Upper lobe of left lung (tissue), 6 donors: ENCODE measurements around the gene TACC2. TPM values are rescaled to one million over a fixed set of nuclear protein-coding genes. Genes with fewer than 3 reads are reported as not detected.

ENCODE experiments used
- ATAC-seq, 2 donors: fragments of 200-7000 bp; cut with Tn5 transposase; one replicate each; pipeline ENCODE4 v1.9.1; 2022; ENCODE audit warnings: mild to moderate bottlenecking in 2 of 2, moderate library complexity in 2 of 2; ENCODE audit not compliant: low FRiP score in 2 of 2
- DNase-seq, 2 donors: peaks; one replicate each; pipeline ENCODE4 v3.0.0-alpha.2; 2019 to 2020
- H3K27ac ChIP-seq, 4 donors: fragments of 200-600 bp; sonication (generic); one replicate each; pipeline ENCODE4 v1.5.1; 2016 to 2019
- H3K27me3 ChIP-seq, 4 donors: fragments of 200-600 bp; sonication (generic); one replicate each; pipeline ENCODE4 v1.5.1; 2017 to 2019
- H3K36me3 ChIP-seq, 4 donors: fragments of 200-600 bp; sonication (generic); one replicate each; pipeline ENCODE4 v1.5.1; 2016 to 2019
- H3K4me1 ChIP-seq, 4 donors: fragments of 200-600 bp; sonication (generic); one replicate each; pipeline ENCODE4 v1.5.1; 2018 to 2019
- H3K4me3 ChIP-seq, 4 donors: fragments of 200-600 bp; sonication (generic); one replicate each; pipeline ENCODE4 v1.5.1; 2017 to 2019; ENCODE audit warnings: mild to moderate bottlenecking in 2 of 4, moderate library complexity in 1 of 4
- H3K9me3 ChIP-seq, 4 donors: fragments of 200-600 bp; sonication (generic); one replicate each; pipeline ENCODE4 v1.5.1; 2018 to 2019
- CTCF ChIP-seq, 6 experiments: fragments of 450-650 bp in 4 of 6; fragments of 200-600 bp in 2 of 6; sonication (generic) in 2 of 6; IDR thresholded peaks; one replicate each; pipeline ENCODE4 v1.5.1; 2016 to 2019; ENCODE audit warnings: antibody characterized with exemption in 6 of 6
- EP300 ChIP-seq, 4 donors: sonication (generic); formaldehyde crosslinking; IDR thresholded peaks; one replicate each; pipeline ENCODE4 v1.5.1; 2017; ENCODE audit warnings: antibody characterized with exemption in 4 of 4, control low read depth in 2 of 4
- POLR2A ChIP-seq, 4 donors: fragments of 450-650 bp; IDR thresholded peaks; one replicate each; pipeline ENCODE4 v1.5.1; 2016 to 2017; ENCODE audit warnings: antibody characterized with exemption in 4 of 4, mild to moderate bottlenecking in 2 of 4
- POLR2AphosphoS5 ChIP-seq, 2 donors: sonication (generic); formaldehyde crosslinking; IDR thresholded peaks; one replicate each; pipeline ENCODE4 v1.5.1; 2017; ENCODE audit warnings: antibody characterized with exemption in 2 of 2
- WGBS, 2 donors: methylation state at CpG; one replicate each; pipeline ENCODE4 v1.1.5; 2017 to 2018; 5-methylcytosine and 5-hydroxymethylcytosine counted together
- total RNA-seq, 6 donors: library from RNA; depleted of rRNA in 4 of 6; stranded (reverse); fragments of >200 nt in 4 of 6; gene quantifications; one replicate each; pipeline versions ENCODE4 v1.1.0 to v1.2.1, GENCODE V29; 2016 to 2021
- donor health status: DM: no; HTN: no; CAD: no; lungs with moderate emphysema.
- donor health status: DM: no; HTN: yes; CAD: no; lungs with severe emphysema.

TACC2 gene
- total RNA-seq, 6 donors from 2014 or later, result 158 to 701 (median 386) TPM

- DNase-seq (peak in 1 of 2 donors; percentile 79), ATAC-seq (peak; percentile 57 to 88)
- Histone ChIP-seq H3K4me3 (no peak overlapping the region), H3K9me3 (no peaks in the 10 kb centered on the region), H3K27me3 (no peaks in the 10 kb centered on the region), H3K27ac (peak overlapping the region in 3 of 4 donors; percentile 2 to 36 (median 13)), H3K36me3 (no peaks in the 10 kb centered on the region), H3K4me1 (peaks cover 0 to 15% (median 6%) of the 10 kb centered on the region in 4 donors)
- 43 to 53% methylated on average over 9 of the region's 9 CpGs for WGBS, 2 donors
- TF ChIP-seq CTCF (IDR thresholded peaks at IDR 0.05) (no peak), POLR2A (IDR thresholded peaks at IDR 0.05) (no peak), EP300 (IDR thresholded peaks at IDR 0.05) (peak in 3 of 4 donors; percentile 15 to 80 (median 40)), POLR2AphosphoS5 (IDR thresholded peaks at IDR 0.05) (peak; percentile 56 to 60)
These were observed 44.4 kb downstream of the TACC2 start for GRCh38 chr10:122033224-122033926.

DNA sequence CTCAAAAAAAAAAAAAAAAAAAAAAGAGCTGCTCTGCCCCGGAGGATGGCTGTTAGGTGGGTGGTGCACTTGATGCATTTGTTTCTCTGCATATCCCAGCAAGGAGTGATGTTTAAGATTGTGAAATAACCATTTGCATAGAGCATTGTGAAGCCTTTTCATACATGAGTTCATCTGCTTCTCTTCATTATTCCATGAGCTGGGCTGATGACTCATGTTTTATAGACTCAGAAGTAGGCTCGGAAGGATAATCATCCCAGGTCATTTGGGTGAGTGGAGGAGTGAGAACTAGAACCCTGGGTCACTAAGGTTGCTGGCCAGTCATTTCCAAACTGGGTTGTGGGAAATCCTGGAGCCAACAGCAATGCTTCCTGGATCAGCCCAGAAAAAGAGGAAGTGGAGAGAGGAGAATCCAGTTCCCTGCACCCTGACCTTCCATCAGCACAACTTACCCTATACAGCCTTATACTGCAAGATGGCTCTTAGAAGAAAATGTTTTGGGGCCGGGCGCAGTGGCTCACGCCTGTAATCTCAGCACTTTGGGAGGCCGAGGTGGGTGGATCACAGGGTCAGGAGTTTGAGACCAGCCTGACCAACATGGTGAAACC is 45.3 kb downstream of the TACC2 start:
- peaks cover 0 to 15% (median 6%) of the 10 kb centered on the region in 4 donors for H3K4me1 ChIP-seq
- H3K4me3 ChIP-seq, result no peak overlapping the region
- no peak for ATAC-seq
- no peaks in the 10 kb centered on the region for H3K36me3 ChIP-seq
- 68 to 70% methylated on average over 6 of the region's 6 CpGs for WGBS, 2 donors
- DNase-seq, result no peak
- no peaks in the 10 kb centered on the region for H3K27me3 ChIP-seq
- H3K9me3 ChIP-seq, result no peaks in the 10 kb centered on the region
- TF ChIP-seq POLR2A (IDR thresholded peaks at IDR 0.05) (no peak), EP300 (IDR thresholded peaks at IDR 0.05) (peak in 1 of 4 donors; percentile 6)
- H3K27ac ChIP-seq, result no peak overlapping the region

- ATAC-seq (no peak), DNase-seq (no peak)
- TF ChIP-seq EP300 (IDR thresholded peaks at IDR 0.05) (no peak), POLR2AphosphoS5 (IDR thresholded peaks at IDR 0.05) (no peak), CTCF (IDR thresholded peaks at IDR 0.05) (no peak), POLR2A (IDR thresholded peaks at IDR 0.05) (no peak)
- no peaks in the 10 kb centered on the region for H3K9me3 ChIP-seq
- H3K4me1 ChIP-seq, result peaks cover 0 to 11% (median 7%) of the 10 kb centered on the region in 4 donors
- H3K27ac ChIP-seq, result no peak overlapping the region
- 76 to 89% methylated on average over 4 to 8 of the region's 8 CpGs for WGBS, 2 donors
- no peak overlapping the region for H3K4me3 ChIP-seq
- H3K27me3 ChIP-seq, result no peaks in the 10 kb centered on the region
- no peaks in the 10 kb centered on the region for H3K36me3 ChIP-seq
These were observed 51.8 kb downstream of the TACC2 start for GRCh38 chr10:122040786-122041185.

DNA sequence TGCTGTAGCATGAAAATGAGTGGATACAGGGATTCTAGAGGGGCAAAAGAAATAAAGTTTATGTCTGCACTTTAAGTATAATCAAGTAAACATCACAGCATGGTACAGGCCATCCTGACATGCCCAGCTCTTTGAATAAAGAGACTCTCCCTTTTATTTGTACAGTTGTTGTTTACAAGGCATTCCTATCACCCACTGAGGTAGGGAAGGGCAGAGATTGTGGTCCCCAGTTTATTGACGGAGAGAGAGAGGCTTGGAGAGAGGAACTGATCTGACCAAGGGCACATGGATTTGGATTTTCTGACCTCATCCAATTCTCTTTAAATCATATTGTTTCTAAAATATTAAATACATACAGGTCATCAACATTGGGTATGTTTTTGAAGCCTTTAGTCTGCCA is 53.9 kb downstream of the TACC2 start:
- 78 to 95% methylated on average over 1 of the region's 1 CpG for WGBS, 2 donors
- ATAC-seq (no peak), DNase-seq (no peak)
- Histone ChIP-seq H3K27me3 (no peaks in the 10 kb centered on the region), H3K36me3 (no peaks in the 10 kb centered on the region), H3K4me3 (no peak overlapping the region), H3K9me3 (no peaks in the 10 kb centered on the region), H3K4me1 (peaks cover 0 to 11% (median 7%) of the 10 kb centered on the region in 4 donors), H3K27ac (no peak overlapping the region)
- TF ChIP-seq POLR2A (IDR thresholded peaks at IDR 0.05), result no peak
- no peak for TF ChIP-seq CTCF (IDR thresholded peaks at IDR 0.05)
- no peak for TF ChIP-seq POLR2AphosphoS5 (IDR thresholded peaks at IDR 0.05)
- no peak for TF ChIP-seq EP300 (IDR thresholded peaks at IDR 0.05)

GRCh38 chr10:122044045-122044661 is 55.2 kb downstream of the TACC2 start:
- H3K4me1 ChIP-seq, result peaks cover 0 to 11% (median 7%) of the 10 kb centered on the region in 4 donors
- no peaks in the 10 kb centered on the region for H3K27me3 ChIP-seq
- ATAC-seq (no peak), DNase-seq (no peak)
- WGBS, 2 donors, result 61 to 69% methylated on average over 13 of the region's 13 CpGs
- H3K36me3 ChIP-seq, result no peaks in the 10 kb centered on the region
- peak overlapping the region in 1 of 4 donors; percentile 27 for H3K27ac ChIP-seq
- H3K4me3 ChIP-seq, result no peak overlapping the region
- H3K9me3 ChIP-seq, result no peaks in the 10 kb centered on the region
- no peak for TF ChIP-seq CTCF (IDR thresholded peaks at IDR 0.05)
- no peak for TF ChIP-seq POLR2A (IDR thresholded peaks at IDR 0.05)
- TF ChIP-seq EP300 (IDR thresholded peaks at IDR 0.05), result no peak
- TF ChIP-seq POLR2AphosphoS5 (IDR thresholded peaks at IDR 0.05), result no peak
